Neural progenitor cell (in vitro differentiated cells): ENCODE results near the gene ZNF385C.

Experiments
- EZH2 ChIP-seq: fragments of 200-600 bp; sonication (generic); IDR thresholded peaks from 2 replicates; pipeline ENCODE4 v1.6.1; 2017; ENCODE audit warnings: antibody characterized with exemption, mild to moderate bottlenecking, moderate library complexity
- EZH2phosphoT487 ChIP-seq: fragments of 200-600 bp; sonication (generic); IDR thresholded peaks from 2 replicates; pipeline ENCODE4 v1.6.1; 2017; ENCODE audit warnings: antibody characterized with exemption
- TF ChIP-seq, protein P1 (sequence below): fragments of 200-600 bp; sonication (generic); IDR thresholded peaks from 2 replicates; pipeline ENCODE4 v1.5.1; 2017; ENCODE audit warnings: antibody characterized with exemption, mild to moderate bottlenecking

- no peak for TF ChIP-seq EZH2
- TF ChIP-seq, protein P1, sequence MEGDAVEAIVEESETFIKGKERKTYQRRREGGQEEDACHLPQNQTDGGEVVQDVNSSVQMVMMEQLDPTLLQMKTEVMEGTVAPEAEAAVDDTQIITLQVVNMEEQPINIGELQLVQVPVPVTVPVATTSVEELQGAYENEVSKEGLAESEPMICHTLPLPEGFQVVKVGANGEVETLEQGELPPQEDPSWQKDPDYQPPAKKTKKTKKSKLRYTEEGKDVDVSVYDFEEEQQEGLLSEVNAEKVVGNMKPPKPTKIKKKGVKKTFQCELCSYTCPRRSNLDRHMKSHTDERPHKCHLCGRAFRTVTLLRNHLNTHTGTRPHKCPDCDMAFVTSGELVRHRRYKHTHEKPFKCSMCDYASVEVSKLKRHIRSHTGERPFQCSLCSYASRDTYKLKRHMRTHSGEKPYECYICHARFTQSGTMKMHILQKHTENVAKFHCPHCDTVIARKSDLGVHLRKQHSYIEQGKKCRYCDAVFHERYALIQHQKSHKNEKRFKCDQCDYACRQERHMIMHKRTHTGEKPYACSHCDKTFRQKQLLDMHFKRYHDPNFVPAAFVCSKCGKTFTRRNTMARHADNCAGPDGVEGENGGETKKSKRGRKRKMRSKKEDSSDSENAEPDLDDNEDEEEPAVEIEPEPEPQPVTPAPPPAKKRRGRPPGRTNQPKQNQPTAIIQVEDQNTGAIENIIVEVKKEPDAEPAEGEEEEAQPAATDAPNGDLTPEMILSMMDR = no peak
- no peak for TF ChIP-seq EZH2phosphoT487
These were observed 48.4 kb downstream of the ZNF385C start for GRCh38 chr17:42049834-42050392.
